IPS DF 6.9 (cell line): ENCODE data around the gene MT1G.
"Not testable (repeated sequence)": the region's sequence is repeated elsewhere in the genome, so short reads cannot be mapped to it uniquely, and the experiment has no call there.

ENCODE experiments used
- DNase-seq: peaks from one replicate; pipeline ENCODE4 v3.0.0-alpha.2; 2013; ENCODE audit warnings: low read depth, low spot score
- H3K27ac ChIP-seq: one replicate; pipeline ENCODE4 v1.5.1; 2013; ENCODE audit warnings: low read length, control low read depth
- H3K27me3 ChIP-seq: 2 replicates; pipeline ENCODE4 v1.6.1; 2013; ENCODE audit warnings: mild to moderate bottlenecking, low read length; ENCODE audit not compliant: control insufficient read depth, insufficient read depth
- H3K36me3 ChIP-seq: 2 replicates; pipeline ENCODE4 v1.6.1; 2013; ENCODE audit warnings: low read length; ENCODE audit not compliant: control insufficient read depth, insufficient read depth
- H3K4me1 ChIP-seq: 2 replicates; pipeline ENCODE4 v1.6.1; 2013; ENCODE audit warnings: low read length; ENCODE audit not compliant: control insufficient read depth, insufficient read depth
- H3K4me3 ChIP-seq: 2 replicates; pipeline ENCODE4 v1.5.1; 2013; ENCODE audit warnings: mild to moderate bottlenecking, low read length
- H3K9me3 ChIP-seq: 2 replicates; pipeline ENCODE4 v1.6.1; 2013; ENCODE audit warnings: low read length, inconsistent platforms; ENCODE audit not compliant: control insufficient read depth, insufficient read depth
- WGBS: extraction: QIAGEN DNeasy Blood & Tissue Kit; methylation state at CpG from one replicate; pipeline ENCODE4 v1.1.7; 2013; ENCODE audit warnings: mixed read lengths, missing lambda C conversion rate; ENCODE audit not compliant: insufficient read length, insufficient coverage; 5-methylcytosine and 5-hydroxymethylcytosine counted together

MT1G gene

GRCh38 chr16:56674570-56674969, 6.7 kb upstream of the MT1G start:
- no CpG with 5 or more reads among the region's 6 CpGs for WGBS
- H3K36me3 ChIP-seq, H3K4me1 ChIP-seq, H3K4me3 ChIP-seq, DNase-seq, H3K9me3 ChIP-seq, H3K27ac ChIP-seq: not testable (repeated sequence)
- peaks cover 22% of the 10 kb centered on the region for H3K27me3 ChIP-seq

GRCh38 chr16:56673921-56674320, 6.1 kb upstream of the MT1G start:
- Histone ChIP-seq H3K27me3 (peaks cover 29% of the 10 kb centered on the region), H3K27ac (no peak overlapping the region), H3K4me1 (peaks cover 2% of the 10 kb centered on the region; the same call in 1 of the 2 replicates), H3K4me3 (no peak overlapping the region), H3K36me3 (no peaks in the 10 kb centered on the region), H3K9me3 (no peaks in the 10 kb centered on the region)
- no CpG with 5 or more reads among the region's 12 CpGs for WGBS
- no peak for DNase-seq

GRCh38 chr16:56672761-56673536, 5.1 kb upstream of the MT1G start:
- H3K4me1 ChIP-seq, result peaks cover 2% of the 10 kb centered on the region; the same call in 1 of the 2 replicates
- H3K27me3 ChIP-seq, result peaks cover 38% of the 10 kb centered on the region
- no peaks in the 10 kb centered on the region for H3K9me3 ChIP-seq
- no peak overlapping the region for H3K4me3 ChIP-seq
- no CpG with 5 or more reads among the region's 11 CpGs for WGBS
- no peaks in the 10 kb centered on the region for H3K36me3 ChIP-seq
- H3K27ac ChIP-seq, result no peak overlapping the region
- no peak for DNase-seq

- not testable (repeated sequence) for H3K27ac ChIP-seq, H3K9me3 ChIP-seq, H3K4me3 ChIP-seq, DNase-seq, H3K36me3 ChIP-seq, H3K4me1 ChIP-seq
- no CpG with 5 or more reads among the region's 3 CpGs for WGBS
- peaks cover 46% of the 10 kb centered on the region for H3K27me3 ChIP-seq
Measured at GRCh38 chr16:56672171-56672570, 4.3 kb upstream of the MT1G start.

- WGBS, result no CpG with 5 or more reads among the region's 2 CpGs
- not testable (repeated sequence) for H3K27ac ChIP-seq, H3K36me3 ChIP-seq, H3K4me1 ChIP-seq, DNase-seq, H3K9me3 ChIP-seq, H3K4me3 ChIP-seq
- peaks cover 51% of the 10 kb centered on the region for H3K27me3 ChIP-seq
Measured at GRCh38 chr16:56671691-56672090, 3.8 kb upstream of the MT1G start.

- H3K27ac ChIP-seq, result no peak overlapping the region
- H3K4me1 ChIP-seq, result peaks cover 2% of the 10 kb centered on the region; the same call in 1 of the 2 replicates
- H3K27me3 ChIP-seq, result peaks cover 61% of the 10 kb centered on the region
- WGBS, result no CpG with 5 or more reads among the region's 2 CpGs
- H3K4me3 ChIP-seq, result no peak overlapping the region
- no peak for DNase-seq
- no peaks in the 10 kb centered on the region for H3K36me3 ChIP-seq
- no peaks in the 10 kb centered on the region for H3K9me3 ChIP-seq
Measured at GRCh38 chr16:56670620-56670934, 2.7 kb upstream of the MT1G start.

GRCh38 chr16:56669840-56670619, 2.2 kb upstream of the MT1G start:
- no peak for DNase-seq
- no peaks in the 10 kb centered on the region for H3K36me3 ChIP-seq
- peak overlapping the region; percentile 5; the same call in 1 of the 2 replicates for H3K4me3 ChIP-seq
- H3K4me1 ChIP-seq, result peaks cover 2% of the 10 kb centered on the region; the same call in 1 of the 2 replicates
- no peak overlapping the region for H3K27ac ChIP-seq
- no peaks in the 10 kb centered on the region for H3K9me3 ChIP-seq
- no CpG with 5 or more reads among the region's 19 CpGs for WGBS
- peaks cover 66% of the 10 kb centered on the region for H3K27me3 ChIP-seq

- no CpG with 5 or more reads among the region's 38 CpGs for WGBS
- peak within 1 kb of the TSS; percentile 5; the same call in 1 of the 2 replicates for H3K4me3 ChIP-seq
- H3K27ac ChIP-seq, result no peak within 1 kb of the TSS
- H3K27me3 ChIP-seq, result peaks cover 74% of the 10 kb centered on the region
- no peaks in the 10 kb centered on the region for H3K36me3 ChIP-seq
- no peak for DNase-seq
- H3K9me3 ChIP-seq, result no peaks in the 10 kb centered on the region
- peaks cover 2% of the 10 kb centered on the region; the same call in 1 of the 2 replicates for H3K4me1 ChIP-seq
Measured at GRCh38 chr16:56669005-56669839, 1.4 kb upstream of the MT1G start, which contains the start of gene MT1H. TSS of gene MT1H (plus strand) at chr16:56669814. CDS start at chr16:56669885, 71 bp downstream.

- not testable (repeated sequence) for H3K4me1 ChIP-seq, H3K9me3 ChIP-seq, H3K27ac ChIP-seq, H3K36me3 ChIP-seq, DNase-seq, H3K4me3 ChIP-seq
- H3K27me3 ChIP-seq, result peaks cover 98% of the 10 kb centered on the region
- no CpG with 5 or more reads among the region's 8 CpGs for WGBS
Measured at GRCh38 chr16:56665286-56666261, 2.3 kb downstream of the MT1G start.
